SU-DHL-6 (cell line): ENCODE data around the gene PBRM1.

Experiments
- H2AFZ ChIP-seq: fragments of 200-600 bp; sonication (generic); 2 replicates; pipeline ENCODE4 v1.6.1; 2014; ENCODE audit warnings: low read depth, mild to moderate bottlenecking, moderate library complexity, mixed read lengths, antibody characterized with exemption, low read length; ENCODE audit not compliant: severe bottlenecking
- H3F3A ChIP-seq: fragments of 200-600 bp; shearing (Covaris generic); 2 replicates; pipeline ENCODE4 v1.6.0; 2016; ENCODE audit warnings: antibody characterized with exemption, mild to moderate bottlenecking; ENCODE audit not compliant: insufficient read depth
- H3K27ac ChIP-seq: fragments of 200-600 bp; sonication (generic); 2 replicates; pipeline ENCODE4 v1.5.1; 2016; ENCODE audit warnings: low read depth, mild to moderate bottlenecking, low read length, moderate library complexity, mixed read lengths
- H3K27me3 ChIP-seq: fragments of 200-600 bp; sonication (generic), shearing (Covaris generic); 2 replicates; pipeline ENCODE4 v1.6.0; 2014; ENCODE audit warnings: mild to moderate bottlenecking, low read length
- H3K36me3 ChIP-seq: fragments of 200-600 bp; sonication (generic); 2 replicates; pipeline ENCODE4 v1.6.1; 2014; ENCODE audit warnings: mild to moderate bottlenecking, low read length, mixed read lengths
- H3K4me2 ChIP-seq: fragments of 300-600, 200-600 bp; shearing (Covaris generic), sonication (generic); 2 replicates; pipeline ENCODE4 v1.6.0; 2014; ENCODE audit warnings: low read length, low read depth, mild to moderate bottlenecking; ENCODE audit not compliant: poor library complexity, severe bottlenecking
- H3K4me3 ChIP-seq: fragments of 200-600 bp; sonication (generic); 2 replicates; pipeline ENCODE4 v1.5.1; 2014; ENCODE audit warnings: antibody characterized with exemption, low read length, mild to moderate bottlenecking, mixed read lengths; ENCODE audit not compliant: insufficient read depth, poor library complexity, severe bottlenecking
- H3K79me2 ChIP-seq: fragments of 200-600 bp; sonication (generic); 2 replicates; pipeline ENCODE4 v1.6.1; 2014; ENCODE audit warnings: mild to moderate bottlenecking, low read length, moderate library complexity; ENCODE audit not compliant: insufficient read depth
- H3K9ac ChIP-seq: fragments of 200-600 bp; sonication (generic); 2 replicates; pipeline ENCODE4 v1.7.0; 2014; ENCODE audit warnings: mild to moderate bottlenecking, low read length
- H3K9me2 ChIP-seq: fragments of 200-600 bp; sonication (generic); replicated peaks from 2 replicates; pipeline ENCODE4 v1.6.1; 2014; ENCODE audit warnings: low read length; ENCODE audit not compliant: insufficient read depth
- H3K9me3 ChIP-seq: fragments of 200-600 bp; sonication (generic); 2 replicates; pipeline ENCODE4 v1.6.1; 2014; ENCODE audit warnings: low read length, mixed read lengths; ENCODE audit not compliant: insufficient read depth
- H4K20me1 ChIP-seq: fragments of 200-600 bp; sonication (generic); 2 replicates; pipeline ENCODE4 v1.6.1; 2014; ENCODE audit warnings: low read depth, mild to moderate bottlenecking, antibody characterized with exemption, low read length, moderate library complexity, mixed read lengths
- EZH2phosphoT487 ChIP-seq: fragments of 200-600 bp; sonication (generic), shearing (Covaris generic); conservative IDR thresholded peaks from 2 replicates; pipeline ENCODE4 v1.6.1; 2018; ENCODE audit warnings: mild to moderate bottlenecking, antibody characterized with exemption, low read length, moderate library complexity, mixed read lengths
- TF ChIP-seq, protein P1 (sequence below): fragments of 200-600 bp; sonication (generic); IDR thresholded peaks from one replicate; pipeline ENCODE4 v1.5.1; 2017; ENCODE audit warnings: antibody characterized with exemption, mild to moderate bottlenecking, low read length, moderate library complexity; ENCODE audit not compliant: insufficient read depth, poor library complexity, severe bottlenecking

Gene PBRM1

DNA sequence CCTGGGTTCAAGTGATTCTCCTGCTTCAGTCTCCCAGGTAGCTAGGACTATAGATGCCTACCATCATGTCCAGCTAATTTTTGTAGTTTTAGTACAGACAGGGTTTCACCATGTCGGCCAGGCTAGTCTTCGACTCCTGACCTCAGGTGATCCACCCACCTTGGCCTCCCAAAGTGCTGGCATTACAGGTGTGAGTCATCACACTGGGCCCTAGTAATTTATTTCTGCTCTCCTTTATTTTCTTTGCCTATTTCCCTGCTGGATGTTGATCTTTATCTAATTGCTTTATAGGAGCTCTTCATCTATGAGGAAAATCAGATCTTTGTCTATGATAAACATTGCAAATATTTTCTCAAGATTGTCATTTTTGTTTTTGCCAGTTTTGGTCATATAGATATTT lies 117.6 kb downstream of the PBRM1 start:
- H3K4me3 ChIP-seq: no peak overlapping the region
- no peaks in the 10 kb centered on the region for H3K79me2 ChIP-seq
- no peak overlapping the region for H3K4me2 ChIP-seq
- no peak for TF ChIP-seq EZH2phosphoT487
- TF ChIP-seq, protein P1, sequence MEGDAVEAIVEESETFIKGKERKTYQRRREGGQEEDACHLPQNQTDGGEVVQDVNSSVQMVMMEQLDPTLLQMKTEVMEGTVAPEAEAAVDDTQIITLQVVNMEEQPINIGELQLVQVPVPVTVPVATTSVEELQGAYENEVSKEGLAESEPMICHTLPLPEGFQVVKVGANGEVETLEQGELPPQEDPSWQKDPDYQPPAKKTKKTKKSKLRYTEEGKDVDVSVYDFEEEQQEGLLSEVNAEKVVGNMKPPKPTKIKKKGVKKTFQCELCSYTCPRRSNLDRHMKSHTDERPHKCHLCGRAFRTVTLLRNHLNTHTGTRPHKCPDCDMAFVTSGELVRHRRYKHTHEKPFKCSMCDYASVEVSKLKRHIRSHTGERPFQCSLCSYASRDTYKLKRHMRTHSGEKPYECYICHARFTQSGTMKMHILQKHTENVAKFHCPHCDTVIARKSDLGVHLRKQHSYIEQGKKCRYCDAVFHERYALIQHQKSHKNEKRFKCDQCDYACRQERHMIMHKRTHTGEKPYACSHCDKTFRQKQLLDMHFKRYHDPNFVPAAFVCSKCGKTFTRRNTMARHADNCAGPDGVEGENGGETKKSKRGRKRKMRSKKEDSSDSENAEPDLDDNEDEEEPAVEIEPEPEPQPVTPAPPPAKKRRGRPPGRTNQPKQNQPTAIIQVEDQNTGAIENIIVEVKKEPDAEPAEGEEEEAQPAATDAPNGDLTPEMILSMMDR: no peak
- no peaks in the 10 kb centered on the region for H4K20me1 ChIP-seq
- no peaks in the 10 kb centered on the region for H3K9me3 ChIP-seq
- H3K36me3 ChIP-seq: peaks cover 9% of the 10 kb centered on the region; the same call in 1 of the 2 replicates
- 0 out of 2 replicates have a peak, but pooled peaks cover 3% of the 10 kb centered on the region for H3F3A ChIP-seq
- H3K27me3 ChIP-seq: no peaks in the 10 kb centered on the region
- H3K27ac ChIP-seq: no peak overlapping the region
- no peaks in the 10 kb centered on the region for H3K9me2 ChIP-seq
- no peak overlapping the region for H3K9ac ChIP-seq
- no peak overlapping the region for H2AFZ ChIP-seq

DNA sequence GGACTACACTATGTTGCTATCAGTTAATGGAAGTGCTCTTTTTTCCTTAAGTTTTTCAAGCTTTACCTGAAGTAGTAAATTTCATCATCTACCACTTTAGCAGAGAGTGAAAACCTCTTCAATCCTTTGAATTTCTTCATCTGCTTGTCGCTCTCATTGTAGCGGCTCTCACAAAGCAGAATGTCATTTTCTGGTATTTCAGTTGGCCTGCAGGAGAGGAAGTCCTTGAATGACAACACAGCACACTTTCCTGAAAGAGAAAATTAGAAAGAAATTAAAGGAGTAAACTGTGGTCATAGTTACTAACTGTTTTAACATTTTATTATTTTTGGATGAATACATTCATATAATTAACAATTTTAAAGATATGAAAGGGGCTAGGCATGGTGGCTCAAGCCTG lies 121.7 kb downstream of the PBRM1 start:
- Histone ChIP-seq H3K9ac (no peak overlapping the region), H3F3A (0 out of 2 replicates have a peak, but pooled peaks cover 3% of the 10 kb centered on the region), H3K4me3 (no peak overlapping the region), H4K20me1 (no peaks in the 10 kb centered on the region), H3K36me3 (peaks cover 26% of the 10 kb centered on the region; the same call in 1 of the 2 replicates), H3K9me2 (no peaks in the 10 kb centered on the region), H3K4me2 (no peak overlapping the region), H3K27ac (no peak overlapping the region), H3K27me3 (no peaks in the 10 kb centered on the region), H3K9me3 (no peaks in the 10 kb centered on the region), H3K79me2 (no peaks in the 10 kb centered on the region), H2AFZ (no peak overlapping the region)
- TF ChIP-seq, protein P1: no peak
- TF ChIP-seq EZH2phosphoT487: no peak

DNA sequence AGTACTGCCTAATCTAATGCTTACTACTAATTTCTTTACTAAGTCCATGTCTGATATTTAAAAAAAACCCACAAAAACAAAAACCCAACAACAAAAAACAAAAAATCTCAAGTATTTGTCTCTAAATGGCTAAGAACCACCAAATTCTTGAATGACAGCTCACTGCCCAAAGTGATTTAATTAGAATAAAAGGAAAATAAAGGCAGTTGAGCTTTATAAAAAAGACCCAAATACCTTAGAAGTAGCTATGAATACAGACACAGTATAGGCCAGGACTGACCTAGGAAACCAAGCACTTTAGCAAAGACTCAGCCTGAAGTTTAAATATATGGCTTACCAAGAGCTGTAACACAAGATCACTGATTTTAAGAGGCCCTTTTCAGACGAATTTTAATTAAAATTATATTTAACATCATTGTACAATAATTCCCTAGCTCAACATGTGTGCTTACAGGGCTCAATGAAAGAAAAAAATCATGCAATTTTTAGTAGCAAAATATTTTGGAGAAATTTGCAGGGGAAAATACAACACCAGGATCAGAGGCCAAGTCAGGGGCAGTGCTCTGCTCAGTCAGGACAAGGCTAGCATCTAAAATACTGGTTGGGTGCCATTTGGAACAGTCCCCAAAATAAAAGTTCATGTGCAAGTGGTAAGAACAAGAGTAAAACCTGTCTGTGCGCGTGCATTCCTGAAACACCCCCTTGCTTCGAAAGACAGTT lies 124.5 kb downstream of the PBRM1 start:
- TF ChIP-seq, protein P1: no peak
- TF ChIP-seq EZH2phosphoT487: no peak
- Histone ChIP-seq H3K27me3 (no peaks in the 10 kb centered on the region), H3K79me2 (no peaks in the 10 kb centered on the region), H2AFZ (no peak overlapping the region), H3F3A (0 out of 2 replicates have a peak, but pooled peaks cover 2% of the 10 kb centered on the region), H3K27ac (no peak overlapping the region), H3K9me2 (no peaks in the 10 kb centered on the region), H3K4me2 (no peak overlapping the region), H4K20me1 (no peaks in the 10 kb centered on the region), H3K36me3 (peaks cover 24% of the 10 kb centered on the region; the same call in 1 of the 2 replicates), H3K4me3 (no peak overlapping the region), H3K9ac (no peak overlapping the region), H3K9me3 (no peaks in the 10 kb centered on the region)
